Neuronal stem cell (in vitro differentiated cells): ENCODE data around the gene NASP.

Experiments used
- DNase-seq: peaks from one replicate; pipeline ENCODE4 v3.0.0-alpha.2; 2013; ENCODE audit warnings: low spot score
- H2AFZ ChIP-seq: one replicate; pipeline ENCODE4 v1.6.1; 2013; ENCODE audit warnings: mild to moderate bottlenecking, low read length, inconsistent platforms
- H2AK5ac ChIP-seq: 2 replicates; pipeline ENCODE4 v1.6.1; 2013; ENCODE audit warnings: low read depth, mild to moderate bottlenecking, inconsistent platforms, low read length, moderate library complexity, mixed read lengths
- H2BK120ac ChIP-seq: 2 replicates; pipeline ENCODE4 v1.6.1; 2013; ENCODE audit warnings: low read depth, mild to moderate bottlenecking, inconsistent platforms, low read length, moderate library complexity, mixed read lengths
- H2BK12ac ChIP-seq: one replicate; pipeline ENCODE4 v1.6.1; 2013; ENCODE audit warnings: low read length, inconsistent platforms
- H2BK15ac ChIP-seq: 2 replicates; pipeline ENCODE4 v1.6.1; 2013; ENCODE audit warnings: mild to moderate bottlenecking, low read length, inconsistent platforms, mixed read lengths
- H2BK5ac ChIP-seq: one replicate; pipeline ENCODE4 v1.6.1; 2013; ENCODE audit warnings: inconsistent platforms, mild to moderate bottlenecking, low read length, moderate library complexity
- H3K14ac ChIP-seq: one replicate; pipeline ENCODE4 v1.6.1; 2013; ENCODE audit warnings: low read length, inconsistent platforms
- H3K18ac ChIP-seq: 2 replicates; pipeline ENCODE4 v1.6.1; 2013; ENCODE audit warnings: low read length, inconsistent platforms
- H3K23ac ChIP-seq: 2 replicates; pipeline ENCODE4 v1.6.1; 2013; ENCODE audit warnings: low read depth, mild to moderate bottlenecking, mixed read lengths, low read length, inconsistent platforms; ENCODE audit not compliant: poor library complexity
- H3K27ac ChIP-seq: replicated peaks from 3 replicates; pipeline ENCODE4 v1.5.1; 2013; ENCODE audit warnings: low read length, inconsistent platforms
- H3K27me3 ChIP-seq, 3 experiments: 2 replicates each; pipeline ENCODE4 v1.6.1; 2013; ENCODE audit warnings: low read length in 3 of 3, mild to moderate bottlenecking in 2 of 3, inconsistent platforms in 1 of 3, low read depth in 1 of 3, mixed read lengths in 1 of 3, moderate library complexity in 1 of 3; ENCODE audit not compliant: control insufficient read depth in 3 of 3, insufficient read depth in 3 of 3
- H3K36me3 ChIP-seq, 2 donors: replicated peaks in 1 of 2; 2 replicates each; pipeline ENCODE4 v1.6.1; 2013; ENCODE audit warnings: low read length in 2 of 2; ENCODE audit not compliant: control insufficient read depth in 2 of 2, insufficient read depth in 2 of 2
- H3K4ac ChIP-seq: 2 replicates; pipeline ENCODE4 v1.6.1; 2013; ENCODE audit warnings: inconsistent platforms, mild to moderate bottlenecking, low read length, moderate library complexity
- H3K4me1 ChIP-seq, 2 donors: 1 replicate in 1 of 2; 2 replicates in 1 of 2; pipeline ENCODE4 v1.6.1; 2013; ENCODE audit warnings: low read length in 2 of 2, low read depth in 1 of 2; ENCODE audit not compliant: control insufficient read depth in 2 of 2, insufficient read depth in 1 of 2
- H3K4me2 ChIP-seq: one replicate; pipeline ENCODE4 v1.6.1; 2013; ENCODE audit warnings: mild to moderate bottlenecking, low read length, inconsistent platforms; ENCODE audit not compliant: insufficient read depth, poor library complexity, severe bottlenecking
- H3K4me3 ChIP-seq, 2 donors: 2 replicates each; pipeline ENCODE4 v1.5.1; 2013; ENCODE audit warnings: low read length in 2 of 2, mild to moderate bottlenecking in 2 of 2, inconsistent platforms in 1 of 2, moderate library complexity in 1 of 2
- H3K79me1 ChIP-seq: one replicate; pipeline ENCODE4 v1.6.1; 2013; ENCODE audit warnings: low read depth, mild to moderate bottlenecking, inconsistent platforms, low read length, moderate library complexity
- H3K9ac ChIP-seq: one replicate; pipeline ENCODE4 v1.6.1; 2013; ENCODE audit warnings: mild to moderate bottlenecking, low read depth, low read length, inconsistent platforms; ENCODE audit not compliant: poor library complexity
- H3K9me3 ChIP-seq, 2 donors: replicated peaks in 1 of 2; 2 replicates each; pipeline versions ENCODE3 to v1.6.1; 2013; ENCODE audit warnings: low read length in 2 of 2, mild to moderate bottlenecking in 2 of 2, inconsistent platforms in 1 of 2, low read depth in 1 of 2, mixed read lengths in 1 of 2, moderate library complexity in 1 of 2; ENCODE audit not compliant: control insufficient read depth in 2 of 2, insufficient read depth in 1 of 2
- H4K8ac ChIP-seq: one replicate; pipeline ENCODE4 v1.6.1; 2013; ENCODE audit warnings: low read depth, mild to moderate bottlenecking, inconsistent platforms, low read length, moderate library complexity
- H4K91ac ChIP-seq: one replicate; pipeline ENCODE4 v1.6.1; 2013; ENCODE audit warnings: low read length, low read depth, mild to moderate bottlenecking, inconsistent platforms; ENCODE audit not compliant: poor library complexity
- WGBS, 2 donors: extraction: QIAGEN DNeasy Blood & Tissue Kit; methylation state at CpG; one replicate each; pipeline ENCODE4 v1.1.7; 2013; ENCODE audit warnings: missing lambda C conversion rate in 2 of 2, mixed read lengths in 1 of 2; ENCODE audit not compliant: insufficient read length in 2 of 2, insufficient replicate concordance in 1 of 2; ENCODE audit errors: extremely low coverage in 2 of 2; 5-methylcytosine and 5-hydroxymethylcytosine counted together

Gene NASP

GRCh38 chr1:45612941-45613579, 29.2 kb downstream of the NASP start:
- H3K27ac ChIP-seq = no peak overlapping the region
- DNase-seq = no peak
- peaks cover 46 to 98% of the 10 kb centered on the region in 2 donors for H3K36me3 ChIP-seq
- no peak overlapping the region for H3K9ac ChIP-seq
- H2AK5ac ChIP-seq = no peak overlapping the region
- no peak overlapping the region for H2BK5ac ChIP-seq
- H3K4me1 ChIP-seq = no peaks in the 10 kb centered on the region
- H3K79me1 ChIP-seq = no peaks in the 10 kb centered on the region
- peaks cover 0 to 1% of the 10 kb centered on the region in 2 donors for H3K9me3 ChIP-seq
- no peak overlapping the region for H2AFZ ChIP-seq
- no peak overlapping the region for H2BK120ac ChIP-seq
- no peak overlapping the region for H4K8ac ChIP-seq
- no peak overlapping the region for H4K91ac ChIP-seq
- no peaks in the 10 kb centered on the region for H3K27me3 ChIP-seq
- H2BK15ac ChIP-seq = no peak overlapping the region
- no peak overlapping the region for H3K18ac ChIP-seq
- WGBS, 2 donors = no CpG with 5 or more reads among the region's 8 CpGs
- no peak overlapping the region for H3K4me2 ChIP-seq
- H3K14ac ChIP-seq = no peak overlapping the region
- H3K4me3 ChIP-seq = no peak overlapping the region
- H3K23ac ChIP-seq = no peak overlapping the region
- H3K4ac ChIP-seq = no peak overlapping the region
- no peak overlapping the region for H2BK12ac ChIP-seq

DNA sequence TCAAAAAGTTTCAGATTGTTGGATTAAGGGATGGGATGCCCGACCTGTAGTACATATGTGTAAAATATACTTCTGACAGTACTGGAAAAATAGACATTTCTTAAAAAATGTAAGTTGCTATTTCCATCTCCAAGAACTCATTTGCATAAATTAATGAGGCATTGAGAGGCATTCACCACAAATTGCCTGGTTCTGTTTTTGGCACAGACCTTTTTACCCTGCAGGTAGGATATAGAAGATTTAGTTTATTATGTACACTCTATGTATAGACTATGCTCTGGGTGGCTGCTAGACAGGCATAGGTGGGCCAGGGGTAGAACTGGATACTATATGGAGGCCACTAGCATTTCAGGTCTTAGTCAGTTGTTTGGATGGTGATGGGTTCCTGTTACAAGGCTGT, 32.0 kb downstream of the NASP start:
- Histone ChIP-seq H2BK120ac (no peak overlapping the region), H3K4ac (no peak overlapping the region), H3K4me3 (no peak overlapping the region), H4K91ac (no peak overlapping the region), H4K8ac (no peak overlapping the region), H3K4me1 (no peaks in the 10 kb centered on the region), H2BK12ac (no peak overlapping the region), H3K36me3 (peaks cover 42 to 97% of the 10 kb centered on the region in 2 donors), H3K18ac (no peak overlapping the region), H2BK5ac (no peak overlapping the region), H3K4me2 (no peak overlapping the region), H3K9ac (no peak overlapping the region), H3K79me1 (peaks cover 2% of the 10 kb centered on the region), H3K27me3 (no peaks in the 10 kb centered on the region), H3K14ac (no peak overlapping the region), H2BK15ac (no peak overlapping the region), H2AFZ (no peak overlapping the region), H2AK5ac (no peak overlapping the region), H3K9me3 (no peaks in the 10 kb centered on the region), H3K23ac (no peak overlapping the region), H3K27ac (no peak overlapping the region)
- no peak for DNase-seq
- no CpG with 5 or more reads among the region's 1 CpG for WGBS, 2 donors

DNA sequence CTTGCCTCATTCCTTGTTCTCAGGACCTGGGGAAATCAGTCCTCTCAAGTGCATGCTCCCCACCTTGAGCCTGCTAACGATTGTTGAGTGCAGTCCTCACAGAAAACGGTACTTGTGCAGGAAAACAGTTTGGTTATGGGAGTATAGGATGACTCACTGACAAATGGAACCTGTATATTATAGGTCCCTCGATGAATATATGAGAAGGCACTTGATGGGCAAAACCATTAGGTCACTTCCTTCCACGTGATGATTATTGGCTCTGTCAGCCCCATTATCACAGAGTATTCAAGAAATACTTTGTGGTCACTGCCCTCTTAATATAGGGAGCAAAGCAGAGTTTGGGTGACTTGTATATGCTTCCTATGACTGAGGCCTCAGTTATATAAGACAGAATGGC, 33.8 kb downstream of the NASP start:
- no peak overlapping the region for H2BK12ac ChIP-seq
- peaks cover 2% of the 10 kb centered on the region for H3K79me1 ChIP-seq
- no CpG with 5 or more reads among the region's 4 CpGs for WGBS, 2 donors
- no peak overlapping the region for H3K4me2 ChIP-seq
- DNase-seq = no peak
- H3K18ac ChIP-seq = no peak overlapping the region
- no peaks in the 10 kb centered on the region for H3K27me3 ChIP-seq
- H4K91ac ChIP-seq = no peak overlapping the region
- no peak overlapping the region for H3K14ac ChIP-seq
- H2BK120ac ChIP-seq = no peak overlapping the region
- H2BK15ac ChIP-seq = no peak overlapping the region
- H3K36me3 ChIP-seq = peaks cover 44 to 79% of the 10 kb centered on the region in 2 donors
- H2AFZ ChIP-seq = no peak overlapping the region
- no peaks in the 10 kb centered on the region for H3K9me3 ChIP-seq
- peaks cover 3 to 4% of the 10 kb centered on the region in 2 donors for H3K4me1 ChIP-seq
- H3K4ac ChIP-seq = no peak overlapping the region
- no peak overlapping the region for H3K27ac ChIP-seq
- no peak overlapping the region for H2BK5ac ChIP-seq
- no peak overlapping the region for H2AK5ac ChIP-seq
- no peak overlapping the region for H3K23ac ChIP-seq
- H3K9ac ChIP-seq = no peak overlapping the region
- no peak overlapping the region for H3K4me3 ChIP-seq
- no peak overlapping the region for H4K8ac ChIP-seq

- WGBS, 2 donors = no CpG with 5 or more reads among the region's 8 CpGs
- H3K4me1 ChIP-seq = peaks cover 3 to 4% of the 10 kb centered on the region in 2 donors
- no peak overlapping the region for H3K14ac ChIP-seq
- H3K23ac ChIP-seq = no peak overlapping the region
- H3K36me3 ChIP-seq = peaks cover 42 to 78% of the 10 kb centered on the region in 2 donors
- no peak for DNase-seq
- H3K4me2 ChIP-seq = no peak overlapping the region
- H2BK15ac ChIP-seq = no peak overlapping the region
- H4K8ac ChIP-seq = no peak overlapping the region
- no peak overlapping the region for H3K27ac ChIP-seq
- no peak overlapping the region for H4K91ac ChIP-seq
- no peak overlapping the region for H2BK120ac ChIP-seq
- H3K4ac ChIP-seq = no peak overlapping the region
- H2AFZ ChIP-seq = no peak overlapping the region
- no peak overlapping the region for H3K4me3 ChIP-seq
- peaks cover 2% of the 10 kb centered on the region for H3K79me1 ChIP-seq
- H3K27me3 ChIP-seq = no peaks in the 10 kb centered on the region
- H3K18ac ChIP-seq = no peak overlapping the region
- H2BK12ac ChIP-seq = no peak overlapping the region
- H3K9ac ChIP-seq = no peak overlapping the region
- no peak overlapping the region for H2BK5ac ChIP-seq
- H2AK5ac ChIP-seq = no peak overlapping the region
- no peaks in the 10 kb centered on the region for H3K9me3 ChIP-seq
Measured at GRCh38 chr1:45619149-45619921, 35.5 kb downstream of the NASP start.
